Lower leg skin (tissue), 3 donors: ENCODE data around the gene TREX2.

Source experiments
- POLR2A ChIP-seq, 2 donors: fragments of 450-650 bp; IDR thresholded peaks; one replicate each; pipeline ENCODE4 v1.6.1; 2016 to 2017; ENCODE audit warnings: antibody characterized with exemption in 2 of 2, mild to moderate bottlenecking in 1 of 2, moderate library complexity in 1 of 2
- TF ChIP-seq, protein P1 (sequence below), 3 donors: fragments of 450-650 bp; IDR thresholded peaks; one replicate each; pipeline ENCODE4 v1.5.1; 2016; ENCODE audit warnings: antibody characterized with exemption in 3 of 3, mild to moderate bottlenecking in 3 of 3, moderate library complexity in 2 of 3

DNA sequence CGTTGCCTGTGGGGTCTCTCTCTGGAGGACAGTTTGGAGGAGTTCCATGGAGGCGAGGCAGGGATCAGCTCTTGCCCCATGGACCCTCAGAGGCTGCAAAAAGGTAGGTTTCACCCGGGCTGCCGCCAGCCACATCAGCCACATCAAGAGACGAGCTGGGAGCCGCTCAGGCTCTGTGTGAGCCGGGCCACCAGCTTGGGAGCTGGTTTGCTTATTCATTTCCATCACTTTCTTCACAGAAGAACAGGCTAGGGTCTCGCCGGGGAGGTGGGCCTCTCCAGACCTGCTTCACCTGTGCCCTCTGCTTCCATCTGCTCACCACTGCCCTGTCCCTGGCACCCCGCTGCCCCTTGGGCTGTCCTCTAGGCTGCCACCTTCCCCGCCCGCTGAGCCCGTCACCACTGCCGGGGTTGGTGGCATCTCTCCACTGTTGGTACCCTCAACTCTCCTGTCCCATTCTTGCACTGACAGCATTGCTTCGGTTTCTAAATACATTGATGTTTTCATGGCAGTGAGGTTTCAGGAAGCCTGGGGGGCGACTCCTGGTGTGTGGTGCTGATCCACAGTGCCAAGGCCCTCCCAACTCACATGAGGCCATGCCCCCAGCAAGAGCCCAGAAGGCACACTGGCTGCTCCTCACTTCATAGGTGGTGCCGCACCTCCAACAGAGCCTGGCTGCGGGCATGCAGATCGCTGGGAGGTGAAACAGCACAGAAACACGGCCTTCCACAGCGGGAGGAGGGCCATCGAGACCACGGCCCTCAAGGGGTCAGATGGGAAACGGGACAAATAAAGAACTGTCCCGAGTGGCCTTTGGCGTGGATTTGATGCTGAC is 4.5 kb upstream of the TREX2 start:
- TF ChIP-seq, protein P1, sequence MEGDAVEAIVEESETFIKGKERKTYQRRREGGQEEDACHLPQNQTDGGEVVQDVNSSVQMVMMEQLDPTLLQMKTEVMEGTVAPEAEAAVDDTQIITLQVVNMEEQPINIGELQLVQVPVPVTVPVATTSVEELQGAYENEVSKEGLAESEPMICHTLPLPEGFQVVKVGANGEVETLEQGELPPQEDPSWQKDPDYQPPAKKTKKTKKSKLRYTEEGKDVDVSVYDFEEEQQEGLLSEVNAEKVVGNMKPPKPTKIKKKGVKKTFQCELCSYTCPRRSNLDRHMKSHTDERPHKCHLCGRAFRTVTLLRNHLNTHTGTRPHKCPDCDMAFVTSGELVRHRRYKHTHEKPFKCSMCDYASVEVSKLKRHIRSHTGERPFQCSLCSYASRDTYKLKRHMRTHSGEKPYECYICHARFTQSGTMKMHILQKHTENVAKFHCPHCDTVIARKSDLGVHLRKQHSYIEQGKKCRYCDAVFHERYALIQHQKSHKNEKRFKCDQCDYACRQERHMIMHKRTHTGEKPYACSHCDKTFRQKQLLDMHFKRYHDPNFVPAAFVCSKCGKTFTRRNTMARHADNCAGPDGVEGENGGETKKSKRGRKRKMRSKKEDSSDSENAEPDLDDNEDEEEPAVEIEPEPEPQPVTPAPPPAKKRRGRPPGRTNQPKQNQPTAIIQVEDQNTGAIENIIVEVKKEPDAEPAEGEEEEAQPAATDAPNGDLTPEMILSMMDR (IDR thresholded peaks at IDR 0.05): no peak
- no peak for TF ChIP-seq POLR2A (IDR thresholded peaks at IDR 0.05)
